GM21360 (cell line): ENCODE results near the gene LMAN1.

Experiments
- ATAC-seq: cut with Tn5 transposase; IDR thresholded peaks from one replicate; pipeline ENCODE4 v1.9.1; 2021; ENCODE audit warnings: mild to moderate bottlenecking, moderate library complexity; ENCODE audit not compliant: unreplicated experiment

LMAN1 gene

GRCh38 chr18:59305295-59305694, 53.8 kb downstream of the LMAN1 start:
- no peak for ATAC-seq

GRCh38 chr18:59303656-59304195, 55.3 kb downstream of the LMAN1 start:
- ATAC-seq, result no peak

- ATAC-seq, result no peak
Observed at GRCh38 chr18:59303006-59303405, 56.1 kb downstream of the LMAN1 start.

- no peak for ATAC-seq
Observed at GRCh38 chr18:59301929-59302328, 57.1 kb downstream of the LMAN1 start.

- ATAC-seq, result no peak
Observed at GRCh38 chr18:59300676-59301285, 58.3 kb downstream of the LMAN1 start.

- no peak for ATAC-seq
Observed at GRCh38 chr18:59298871-59299270, 60.2 kb downstream of the LMAN1 start.

- no peak for ATAC-seq
Observed at GRCh38 chr18:59293317-59293716, 65.7 kb downstream of the LMAN1 start.

GRCh38 chr18:59286341-59286740, 72.7 kb downstream of the LMAN1 start:
- no peak for ATAC-seq

GRCh38 chr18:59282341-59282740, 76.7 kb downstream of the LMAN1 start:
- no peak for ATAC-seq

- no peak for ATAC-seq
Observed at GRCh38 chr18:59279722-59280121, 79.3 kb downstream of the LMAN1 start.

- ATAC-seq, result no peak
Observed at GRCh38 chr18:59279193-59279592, 79.9 kb downstream of the LMAN1 start.

- ATAC-seq, result no peak
Observed at GRCh38 chr18:59278793-59279192, 80.3 kb downstream of the LMAN1 start.
